GM19452 (cell line): Measurements from ENCODE around the gene ALB.

Experiments used
- ATAC-seq: cut with Tn5 transposase; IDR thresholded peaks from one replicate; pipeline ENCODE4 v1.9.1; 2021; ENCODE audit not compliant: unreplicated experiment

ALB gene

DNA sequence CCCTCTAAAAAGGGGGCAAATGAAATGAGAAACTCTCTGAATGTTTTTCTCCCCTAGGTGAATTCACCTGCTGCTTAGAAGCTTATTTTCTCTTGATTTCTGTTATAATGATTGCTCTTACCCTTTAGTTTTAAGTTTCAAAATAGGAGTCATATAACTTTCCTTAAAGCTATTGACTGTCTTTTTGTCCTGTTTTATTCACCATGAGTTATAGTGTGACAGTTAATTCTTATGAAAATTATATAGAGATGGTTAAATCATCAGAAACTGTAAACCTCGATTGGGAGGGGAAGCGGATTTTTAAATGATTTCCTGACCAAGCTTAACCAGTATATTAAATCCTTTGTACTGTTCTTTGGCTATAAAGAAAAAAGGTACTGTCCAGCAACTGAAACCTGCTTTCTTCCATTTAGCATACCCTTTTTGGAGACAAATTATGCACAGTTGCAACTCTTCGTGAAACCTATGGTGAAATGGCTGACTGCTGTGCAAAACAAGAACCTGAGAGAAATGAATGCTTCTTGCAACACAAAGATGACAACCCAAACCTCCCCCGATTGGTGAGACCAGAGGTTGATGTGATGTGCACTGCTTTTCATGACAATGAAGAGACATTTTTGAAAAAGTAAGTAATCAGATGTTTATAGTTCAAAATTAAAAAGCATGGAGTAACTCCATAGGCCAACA, 4.2 kb downstream of the ALB start:
- ATAC-seq: no peak

DNA sequence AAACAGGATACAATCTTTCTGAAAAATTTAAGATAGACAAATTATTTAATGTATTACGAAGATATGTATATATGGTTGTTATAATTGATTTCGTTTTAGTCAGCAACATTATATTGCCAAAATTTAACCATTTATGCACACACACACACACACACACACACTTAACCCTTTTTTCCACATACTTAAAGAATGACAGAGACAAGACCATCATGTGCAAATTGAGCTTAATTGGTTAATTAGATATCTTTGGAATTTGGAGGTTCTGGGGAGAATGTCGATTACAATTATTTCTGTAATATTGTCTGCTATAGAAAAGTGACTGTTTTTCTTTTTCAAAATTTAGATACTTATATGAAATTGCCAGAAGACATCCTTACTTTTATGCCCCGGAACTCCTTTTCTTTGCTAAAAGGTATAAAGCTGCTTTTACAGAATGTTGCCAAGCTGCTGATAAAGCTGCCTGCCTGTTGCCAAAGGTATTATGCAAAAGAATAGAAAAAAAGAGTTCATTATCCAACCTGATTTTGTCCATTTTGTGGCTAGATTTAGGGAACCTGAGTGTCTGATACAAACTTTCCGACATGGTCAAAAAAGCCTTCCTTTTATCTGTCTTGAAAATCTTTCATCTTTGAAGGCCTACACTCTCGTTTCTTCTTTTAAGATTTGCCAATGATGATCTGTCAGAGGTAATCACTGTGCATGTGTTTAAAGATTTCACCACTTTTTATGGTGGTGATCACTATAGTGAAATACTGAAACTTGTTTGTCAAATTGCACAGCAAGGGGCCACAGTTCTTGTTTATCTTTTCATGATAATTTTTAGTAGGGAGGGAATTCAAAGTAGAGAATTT, 5.2 kb downstream of the ALB start:
- ATAC-seq: no peak

DNA sequence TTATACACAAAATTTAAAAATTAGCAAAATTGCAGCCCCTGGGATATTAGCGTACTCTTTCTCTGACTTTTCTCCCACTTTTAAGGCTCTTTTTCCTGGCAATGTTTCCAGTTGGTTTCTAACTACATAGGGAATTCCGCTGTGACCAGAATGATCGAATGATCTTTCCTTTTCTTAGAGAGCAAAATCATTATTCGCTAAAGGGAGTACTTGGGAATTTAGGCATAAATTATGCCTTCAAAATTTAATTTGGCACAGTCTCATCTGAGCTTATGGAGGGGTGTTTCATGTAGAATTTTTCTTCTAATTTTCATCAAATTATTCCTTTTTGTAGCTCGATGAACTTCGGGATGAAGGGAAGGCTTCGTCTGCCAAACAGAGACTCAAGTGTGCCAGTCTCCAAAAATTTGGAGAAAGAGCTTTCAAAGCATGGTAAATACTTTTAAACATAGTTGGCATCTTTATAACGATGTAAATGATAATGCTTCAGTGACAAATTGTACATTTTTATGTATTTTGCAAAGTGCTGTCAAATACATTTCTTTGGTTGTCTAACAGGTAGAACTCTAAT, 6.0 kb downstream of the ALB start:
- ATAC-seq: no peak

DNA sequence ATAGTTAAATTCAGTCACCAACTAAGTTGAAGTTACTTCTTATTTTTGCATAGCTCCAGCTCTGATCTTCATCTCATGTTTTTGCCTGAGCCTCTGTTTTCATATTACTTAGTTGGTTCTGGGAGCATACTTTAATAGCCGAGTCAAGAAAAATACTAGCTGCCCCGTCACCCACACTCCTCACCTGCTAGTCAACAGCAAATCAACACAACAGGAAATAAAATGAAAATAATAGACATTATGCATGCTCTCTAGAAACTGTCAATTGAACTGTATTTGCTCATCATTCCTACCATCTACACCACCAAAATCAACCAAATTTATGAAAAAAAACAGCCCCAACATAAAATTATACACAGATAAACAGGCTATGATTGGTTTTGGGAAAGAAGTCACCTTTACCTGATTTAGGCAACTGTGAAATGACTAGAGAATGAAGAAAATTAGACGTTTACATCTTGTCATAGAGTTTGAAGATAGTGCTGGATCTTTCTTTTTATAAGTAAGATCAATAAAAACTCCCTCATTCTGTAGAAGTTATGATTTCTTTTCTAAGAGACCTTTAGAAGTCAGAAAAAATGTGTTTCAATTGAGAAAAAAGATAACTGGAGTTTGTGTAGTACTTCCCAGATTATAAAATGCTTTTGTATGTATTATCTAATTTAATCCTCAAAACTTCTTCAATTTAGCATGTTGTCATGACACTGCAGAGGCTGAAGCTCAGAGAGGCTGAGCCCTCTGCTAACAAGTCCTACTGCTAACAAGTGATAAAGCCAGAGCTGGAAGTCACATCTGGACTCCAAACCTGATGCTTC, 7.0 kb downstream of the ALB start:
- no peak for ATAC-seq

DNA sequence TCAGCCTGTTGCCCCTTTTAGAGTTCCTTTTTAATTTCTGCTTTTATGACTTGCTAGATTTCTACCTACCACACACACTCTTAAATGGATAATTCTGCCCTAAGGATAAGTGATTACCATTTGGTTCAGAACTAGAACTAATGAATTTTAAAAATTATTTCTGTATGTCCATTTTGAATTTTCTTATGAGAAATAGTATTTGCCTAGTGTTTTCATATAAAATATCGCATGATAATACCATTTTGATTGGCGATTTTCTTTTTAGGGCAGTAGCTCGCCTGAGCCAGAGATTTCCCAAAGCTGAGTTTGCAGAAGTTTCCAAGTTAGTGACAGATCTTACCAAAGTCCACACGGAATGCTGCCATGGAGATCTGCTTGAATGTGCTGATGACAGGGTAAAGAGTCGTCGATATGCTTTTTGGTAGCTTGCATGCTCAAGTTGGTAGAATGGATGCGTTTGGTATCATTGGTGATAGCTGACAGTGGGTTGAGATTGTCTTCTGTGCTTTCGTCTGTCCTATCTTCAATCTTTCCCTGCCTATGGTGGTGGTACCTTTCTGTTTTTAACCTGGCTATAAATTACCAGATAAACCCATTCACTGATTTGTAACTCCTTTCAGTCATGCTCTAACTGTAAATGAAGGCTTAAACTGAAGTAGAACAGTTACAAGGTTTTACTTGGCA, 7.8 kb downstream of the ALB start:
- no peak for ATAC-seq

DNA sequence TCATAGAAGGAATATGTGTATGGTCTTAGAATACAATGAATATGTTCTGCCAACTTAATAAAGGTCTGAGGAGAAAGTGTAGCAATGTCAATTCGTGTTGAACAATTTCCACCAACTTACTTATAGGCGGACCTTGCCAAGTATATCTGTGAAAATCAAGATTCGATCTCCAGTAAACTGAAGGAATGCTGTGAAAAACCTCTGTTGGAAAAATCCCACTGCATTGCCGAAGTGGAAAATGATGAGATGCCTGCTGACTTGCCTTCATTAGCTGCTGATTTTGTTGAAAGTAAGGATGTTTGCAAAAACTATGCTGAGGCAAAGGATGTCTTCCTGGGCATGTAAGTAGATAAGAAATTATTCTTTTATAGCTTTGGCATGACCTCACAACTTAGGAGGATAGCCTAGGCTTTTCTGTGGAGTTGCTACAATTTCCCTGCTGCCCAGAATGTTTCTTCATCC, 9.2 kb downstream of the ALB start:
- ATAC-seq: no peak

DNA sequence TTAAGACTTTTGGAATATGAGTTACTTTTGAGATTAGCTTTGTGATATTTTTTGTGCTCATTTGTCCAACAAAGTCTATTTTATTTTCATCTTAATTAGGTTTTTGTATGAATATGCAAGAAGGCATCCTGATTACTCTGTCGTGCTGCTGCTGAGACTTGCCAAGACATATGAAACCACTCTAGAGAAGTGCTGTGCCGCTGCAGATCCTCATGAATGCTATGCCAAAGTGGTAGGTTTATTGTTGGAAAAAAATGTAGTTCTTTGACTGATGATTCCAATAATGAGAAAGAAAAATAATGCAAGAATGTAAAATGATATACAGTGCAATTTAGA, 10.8 kb downstream of the ALB start:
- no peak for ATAC-seq

DNA sequence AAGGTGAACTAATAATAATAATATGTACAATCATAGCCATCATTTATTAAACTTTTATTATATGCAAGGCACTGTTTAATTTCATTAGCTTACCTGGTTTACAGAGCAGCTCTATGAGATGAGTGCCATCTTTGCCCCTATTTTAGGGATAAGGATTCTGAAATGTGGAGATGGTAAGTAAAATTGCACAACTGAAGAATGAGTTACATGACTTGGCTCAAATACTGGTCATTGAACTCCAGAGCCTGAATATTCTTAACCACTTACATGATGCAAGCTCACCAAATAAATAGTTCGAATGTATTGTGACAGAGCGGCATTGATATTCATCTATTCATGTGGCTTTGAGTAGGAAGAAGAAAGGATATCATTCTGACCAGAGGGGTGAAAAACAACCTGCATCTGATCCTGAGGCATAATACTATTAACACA, 11.7 kb downstream of the ALB start:
- no peak for ATAC-seq

DNA sequence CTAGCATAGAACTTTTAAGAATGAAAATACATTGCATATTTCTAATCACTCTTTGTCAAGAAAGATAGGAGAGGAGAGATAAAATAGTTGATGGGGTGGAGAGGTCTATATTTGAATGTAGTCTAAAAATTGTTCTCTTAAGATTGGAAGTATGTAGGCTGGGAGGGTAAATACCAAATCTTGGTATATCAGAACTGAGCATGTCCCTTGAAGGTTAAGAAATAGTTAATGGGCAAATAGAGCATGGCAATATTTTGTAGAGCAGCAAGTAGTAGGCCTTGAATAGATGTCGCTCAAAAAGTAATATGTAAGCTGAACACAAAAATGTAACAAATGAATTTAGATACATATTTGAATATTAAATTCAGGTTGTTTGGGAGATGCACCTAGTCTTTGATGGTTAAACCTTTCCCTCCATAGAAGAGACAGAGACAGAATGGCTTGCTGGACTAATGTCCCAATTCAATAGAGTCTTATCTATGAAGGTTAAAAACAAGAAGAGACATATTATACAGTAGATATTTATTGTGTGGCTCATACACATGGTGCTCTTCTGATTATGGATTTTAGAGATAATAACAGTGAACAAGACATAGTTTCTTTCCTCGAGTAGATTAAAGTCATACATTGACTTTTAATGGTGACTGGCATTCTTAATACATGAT, 12.5 kb downstream of the ALB start:
- no peak for ATAC-seq

DNA sequence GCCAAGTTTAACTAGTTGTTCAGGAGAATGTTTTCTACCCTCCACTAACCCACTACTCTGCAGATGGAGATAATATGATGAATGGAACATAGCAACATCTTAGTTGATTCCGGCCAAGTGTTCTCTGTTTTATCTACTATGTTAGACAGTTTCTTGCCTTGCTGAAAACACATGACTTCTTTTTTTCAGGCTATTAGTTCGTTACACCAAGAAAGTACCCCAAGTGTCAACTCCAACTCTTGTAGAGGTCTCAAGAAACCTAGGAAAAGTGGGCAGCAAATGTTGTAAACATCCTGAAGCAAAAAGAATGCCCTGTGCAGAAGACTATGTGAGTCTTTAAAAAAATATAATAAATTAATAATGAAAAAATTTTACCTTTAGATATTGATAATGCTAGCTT, 13.3 kb downstream of the ALB start:
- no peak for ATAC-seq

DNA sequence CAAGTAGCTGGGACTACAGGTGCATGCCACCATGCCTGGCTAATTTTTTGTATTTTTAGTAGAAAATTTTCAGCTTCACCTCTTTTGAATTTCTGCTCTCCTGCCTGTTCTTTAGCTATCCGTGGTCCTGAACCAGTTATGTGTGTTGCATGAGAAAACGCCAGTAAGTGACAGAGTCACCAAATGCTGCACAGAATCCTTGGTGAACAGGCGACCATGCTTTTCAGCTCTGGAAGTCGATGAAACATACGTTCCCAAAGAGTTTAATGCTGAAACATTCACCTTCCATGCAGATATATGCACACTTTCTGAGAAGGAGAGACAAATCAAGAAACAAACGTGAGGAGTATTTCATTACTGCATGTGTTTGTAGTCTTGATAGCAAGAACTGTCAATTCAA, 13.9 kb downstream of the ALB start:
- ATAC-seq: no peak

DNA sequence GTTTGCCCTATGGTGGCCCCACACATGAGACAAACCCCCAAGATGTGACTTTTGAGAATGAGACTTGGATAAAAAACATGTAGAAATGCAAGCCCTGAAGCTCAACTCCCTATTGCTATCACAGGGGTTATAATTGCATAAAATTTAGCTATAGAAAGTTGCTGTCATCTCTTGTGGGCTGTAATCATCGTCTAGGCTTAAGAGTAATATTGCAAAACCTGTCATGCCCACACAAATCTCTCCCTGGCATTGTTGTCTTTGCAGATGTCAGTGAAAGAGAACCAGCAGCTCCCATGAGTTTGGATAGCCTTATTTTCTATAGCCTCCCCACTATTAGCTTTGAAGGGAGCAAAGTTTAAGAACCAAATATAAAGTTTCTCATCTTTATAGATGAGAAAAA, 14.6 kb downstream of the ALB start:
- no peak for ATAC-seq

DNA sequence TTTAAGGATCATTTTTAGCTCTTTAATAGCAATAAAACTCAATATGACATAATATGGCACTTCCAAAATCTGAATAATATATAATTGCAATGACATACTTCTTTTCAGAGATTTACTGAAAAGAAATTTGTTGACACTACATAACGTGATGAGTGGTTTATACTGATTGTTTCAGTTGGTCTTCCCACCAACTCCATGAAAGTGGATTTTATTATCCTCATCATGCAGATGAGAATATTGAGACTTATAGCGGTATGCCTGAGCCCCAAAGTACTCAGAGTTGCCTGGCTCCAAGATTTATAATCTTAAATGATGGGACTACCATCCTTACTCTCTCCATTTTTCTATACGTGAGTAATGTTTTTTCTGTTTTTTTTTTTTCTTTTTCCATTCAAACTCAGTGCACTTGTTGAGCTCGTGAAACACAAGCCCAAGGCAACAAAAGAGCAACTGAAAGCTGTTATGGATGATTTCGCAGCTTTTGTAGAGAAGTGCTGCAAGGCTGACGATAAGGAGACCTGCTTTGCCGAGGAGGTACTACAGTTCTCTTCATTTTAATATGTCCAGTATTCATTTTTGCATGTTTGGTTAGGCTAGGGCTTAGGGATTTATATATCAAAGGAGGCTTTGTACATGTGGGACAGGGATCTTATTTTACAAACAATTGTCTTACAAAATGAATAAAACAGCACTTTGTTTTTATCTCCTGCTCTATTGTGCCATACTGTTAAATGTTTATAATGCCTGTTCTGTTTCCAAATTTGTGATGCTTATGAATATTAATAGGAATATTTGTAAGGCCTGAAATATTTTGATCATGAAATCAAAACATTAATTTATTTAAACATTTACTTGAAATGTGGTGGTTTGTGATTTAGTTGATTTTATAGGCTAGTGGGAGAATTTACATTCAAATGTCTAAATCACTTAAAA, 15.3 kb downstream of the ALB start:
- ATAC-seq: no peak

DNA sequence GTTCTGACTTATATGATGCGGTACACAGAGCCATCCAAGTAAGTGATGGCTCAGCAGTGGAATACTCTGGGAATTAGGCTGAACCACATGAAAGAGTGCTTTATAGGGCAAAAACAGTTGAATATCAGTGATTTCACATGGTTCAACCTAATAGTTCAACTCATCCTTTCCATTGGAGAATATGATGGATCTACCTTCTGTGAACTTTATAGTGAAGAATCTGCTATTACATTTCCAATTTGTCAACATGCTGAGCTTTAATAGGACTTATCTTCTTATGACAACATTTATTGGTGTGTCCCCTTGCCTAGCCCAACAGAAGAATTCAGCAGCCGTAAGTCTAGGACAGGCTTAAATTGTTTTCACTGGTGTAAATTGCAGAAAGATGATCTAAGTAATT, 16.5 kb downstream of the ALB start:
- ATAC-seq: no peak

DNA sequence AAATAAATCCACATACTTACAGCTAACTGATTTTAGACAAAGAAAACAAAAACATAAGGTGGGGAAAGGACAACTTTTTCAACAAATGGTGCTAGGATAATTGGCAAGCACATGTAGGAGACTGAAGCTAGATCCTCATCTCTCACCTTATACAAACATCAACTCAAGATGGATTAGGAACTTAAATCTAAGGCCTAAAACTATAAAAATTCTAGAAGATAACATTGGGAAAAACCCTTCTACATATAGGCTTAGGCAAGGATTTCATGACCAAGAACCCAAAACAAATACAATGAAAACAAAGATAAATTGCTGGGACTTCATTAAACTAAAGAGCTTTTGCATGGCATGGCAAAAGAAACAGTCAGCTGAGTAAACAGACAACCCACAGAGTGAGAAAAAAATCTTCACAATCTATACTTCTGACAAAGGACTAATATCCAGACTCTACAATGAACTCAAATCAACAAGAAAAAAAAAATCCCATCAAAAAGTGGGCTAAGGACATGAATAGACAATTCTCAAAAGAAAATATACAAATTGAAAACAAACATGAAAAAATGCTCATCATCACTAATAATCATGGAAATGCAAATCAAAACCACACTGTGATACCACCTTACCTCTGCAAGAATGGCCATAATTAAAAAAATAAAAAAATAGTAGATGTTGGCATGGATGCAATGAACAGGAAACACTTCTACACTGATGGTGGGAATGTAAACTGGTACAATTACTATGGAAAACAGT, 17.8 kb downstream of the ALB start:
- no peak for ATAC-seq

DNA sequence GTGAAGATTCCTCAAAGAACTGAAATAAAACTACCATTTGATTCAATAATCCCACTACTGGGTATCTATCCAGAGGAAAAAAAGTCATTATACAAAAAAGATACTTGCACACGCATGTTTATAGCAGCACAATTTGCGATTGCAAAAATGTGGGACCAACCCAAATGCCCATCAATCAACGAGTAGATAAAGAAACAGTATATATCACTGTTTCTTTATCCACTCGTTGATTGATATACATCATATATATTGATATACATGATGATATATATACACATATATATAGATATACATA, 18.3 kb downstream of the ALB start:
- no peak for ATAC-seq

DNA sequence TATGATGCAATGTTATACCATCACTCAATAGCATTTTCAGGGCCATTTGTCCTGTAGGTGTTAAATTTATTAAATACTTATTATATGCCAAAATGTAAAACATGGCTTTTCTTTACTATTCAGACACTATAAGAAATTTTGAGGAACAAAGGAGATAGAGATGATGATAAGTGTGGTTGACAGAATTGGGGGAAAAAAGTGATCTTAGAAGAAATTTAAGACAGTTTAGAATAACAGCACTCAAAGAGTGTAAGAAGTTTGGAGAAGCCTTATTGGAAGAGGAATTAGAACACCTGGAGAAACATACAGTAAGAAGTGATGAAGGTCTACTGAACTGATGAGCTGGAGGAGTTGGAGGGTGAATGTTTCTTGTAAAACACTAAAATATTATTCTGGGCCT, 19.1 kb downstream of the ALB start:
- no peak for ATAC-seq

DNA sequence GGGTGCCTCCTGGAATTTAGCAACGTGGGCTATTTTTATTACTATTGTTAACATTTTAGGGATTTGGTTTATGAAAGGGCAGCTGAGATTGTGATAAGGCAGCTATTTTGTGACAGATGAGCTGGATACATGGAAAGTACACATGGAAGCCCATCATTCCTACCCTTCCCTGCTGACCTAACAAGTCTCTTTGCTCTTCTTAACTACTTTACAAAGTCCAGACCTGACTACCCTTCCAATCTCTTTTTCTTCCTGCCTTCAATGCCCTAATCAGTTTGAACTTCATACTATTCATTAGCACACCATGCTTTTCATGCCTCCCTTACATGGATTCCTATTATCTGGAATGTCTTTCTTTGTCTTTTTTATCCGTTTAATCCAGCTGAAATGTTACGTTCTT, 22.6 kb downstream of the ALB start:
- no peak for ATAC-seq

DNA sequence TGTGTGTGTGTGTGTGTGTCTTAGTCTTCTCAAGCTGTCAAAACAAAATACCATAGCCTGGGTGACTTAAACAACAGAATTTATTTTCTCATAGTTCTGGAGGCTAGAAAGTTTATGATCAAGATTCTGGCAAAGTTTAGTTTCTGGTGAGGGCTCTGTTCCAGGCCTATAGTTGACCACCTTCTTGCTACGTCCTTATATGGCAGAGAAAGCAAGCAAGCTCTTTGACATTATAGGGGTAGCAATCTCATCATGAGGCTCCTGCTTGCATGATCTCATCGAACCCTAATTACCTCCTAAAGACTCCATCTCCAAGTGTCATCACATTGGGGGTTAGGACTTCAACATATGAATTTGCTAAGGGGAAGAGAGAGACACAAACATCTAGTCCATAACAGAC, 25.0 kb downstream of the ALB start:
- no peak for ATAC-seq
